ENCODE data around the gene TMEM119. TPM values are rescaled to one million over a fixed set of nuclear protein-coding genes. Genes with fewer than 3 reads are reported as not detected.

The TMEM119 gene
- total RNA-seq, 1 donor from 2014 or later: 0.79 TPM

GRCh38 chr12:108580531-108580930 lies 17.4 kb downstream of the TMEM119 start:
- no peaks in the 10 kb centered on the region for H3K27me3 ChIP-seq (ENCODE audit: control insufficient read depth, insufficient read depth, low read length)
- no peaks in the 10 kb centered on the region for H3K36me3 ChIP-seq (ENCODE audit: control insufficient read depth, insufficient read depth, low read length)
- FAIRE-seq (no peak), DNase-seq (ENCODE audit: low read depth) (no peak)
- TF ChIP-seq CTCF (IDR thresholded peaks at IDR 0.05; ENCODE audit: insufficient read depth, low read length, severe bottlenecking): no peak
- H3K4me3 ChIP-seq (ENCODE audit: low read depth, low read length): no peak overlapping the region

- no peak for TF ChIP-seq CTCF (IDR thresholded peaks at IDR 0.05; ENCODE audit: insufficient read depth, low read length, severe bottlenecking)
- no peaks in the 10 kb centered on the region for H3K36me3 ChIP-seq (ENCODE audit: control insufficient read depth, insufficient read depth, low read length)
- no peaks in the 10 kb centered on the region for H3K27me3 ChIP-seq (ENCODE audit: control insufficient read depth, insufficient read depth, low read length)
- DNase-seq (ENCODE audit: low read depth) (no peak), FAIRE-seq (no peak)
- no peak overlapping the region for H3K4me3 ChIP-seq (ENCODE audit: low read depth, low read length)
These were observed 19.1 kb downstream of the TMEM119 start for GRCh38 chr12:108578813-108579212.

- H3K4me3 ChIP-seq (ENCODE audit: low read depth, low read length): no peak overlapping the region
- DNase-seq (ENCODE audit: low read depth): no peak
- FAIRE-seq: no peak
- TF ChIP-seq CTCF (IDR thresholded peaks at IDR 0.05; ENCODE audit: insufficient read depth, low read length, severe bottlenecking): no peak
- no peaks in the 10 kb centered on the region for H3K36me3 ChIP-seq (ENCODE audit: control insufficient read depth, insufficient read depth, low read length)
- H3K27me3 ChIP-seq (ENCODE audit: control insufficient read depth, insufficient read depth, low read length): no peaks in the 10 kb centered on the region
These were observed 19.6 kb downstream of the TMEM119 start for GRCh38 chr12:108578264-108578663.

- Histone ChIP-seq H3K27me3 (ENCODE audit: control insufficient read depth, insufficient read depth, low read length) (no peaks in the 10 kb centered on the region), H3K4me3 (ENCODE audit: low read depth, low read length) (no peak overlapping the region), H3K36me3 (ENCODE audit: control insufficient read depth, insufficient read depth, low read length) (no peaks in the 10 kb centered on the region)
- no peak for DNase-seq (ENCODE audit: low read depth)
- TF ChIP-seq CTCF (IDR thresholded peaks at IDR 0.05; ENCODE audit: insufficient read depth, low read length, severe bottlenecking): no peak
- no peak for FAIRE-seq
These were observed 20.4 kb downstream of the TMEM119 start for GRCh38 chr12:108577458-108577857.

GRCh38 chr12:108576660-108577234 lies 21.1 kb downstream of the TMEM119 start:
- no peak for DNase-seq (ENCODE audit: low read depth)
- no peak for TF ChIP-seq CTCF (IDR thresholded peaks at IDR 0.05; ENCODE audit: insufficient read depth, low read length, severe bottlenecking)
- Histone ChIP-seq H3K4me3 (ENCODE audit: low read depth, low read length) (no peak overlapping the region), H3K36me3 (ENCODE audit: control insufficient read depth, insufficient read depth, low read length) (no peaks in the 10 kb centered on the region), H3K27me3 (ENCODE audit: control insufficient read depth, insufficient read depth, low read length) (no peaks in the 10 kb centered on the region)
- no peak for FAIRE-seq
